Colonic mucosa (tissue), 4 donors: ENCODE measurements around the gene NOXA1. TPM values are rescaled to one million over a fixed set of nuclear protein-coding genes. Genes with fewer than 3 reads are reported as not detected.

Experiments
- DNase-seq: peaks from one replicate; pipeline ENCODE4 v3.0.0-alpha.2; 2020
- H3K27ac ChIP-seq: fragments of 200-600 bp; one replicate; pipeline ENCODE4 v1.8.0; 2021
- H3K27me3 ChIP-seq: fragments of 200-600 bp; one replicate; pipeline ENCODE4 v1.8.0; 2021
- H3K36me3 ChIP-seq: fragments of 200-600 bp; one replicate; pipeline ENCODE4 v1.8.0; 2021
- H3K4me1 ChIP-seq: fragments of 200-600 bp; one replicate; pipeline ENCODE4 v1.8.0; 2021; ENCODE audit warnings: mild to moderate bottlenecking
- H3K4me3 ChIP-seq: fragments of 200-600 bp; one replicate; pipeline ENCODE4 v1.8.0; 2021
- H3K9ac ChIP-seq, 2 donors: one replicate each; pipeline ENCODE4 v1.7.0; 2013; ENCODE audit warnings: control low read depth in 2 of 2, low read depth in 2 of 2, low read length in 2 of 2
- H3K9me3 ChIP-seq: fragments of 200-600 bp; one replicate; pipeline ENCODE4 v1.8.0; 2021
- intact Hi-C: fragments of 100-400 bp; cut with DNase I; formaldehyde crosslinking; loops from one replicate; pipeline ENCODE4 v1.14.1; 2022
- total RNA-seq, 2 donors: library from RNA; stranded (reverse); fragmentation: NEBNext Ultra II Directional in 1 of 2; extraction: Animal tissue kit (Norgen Biotek cat#: 25700) in 1 of 2; gene quantifications; one replicate each; pipeline ENCODE4 v1.2.1, GENCODE V29; 2021
- TF ChIP-seq, protein P1 (sequence below): fragments of 200-600 bp; IDR thresholded peaks from one replicate; pipeline ENCODE4 v1.8.0; 2022; ENCODE audit warnings: antibody characterized with exemption, mild to moderate bottlenecking
- donor health status: healthy.
- donor health status: DM: no; HTN: no; CAD: no.
- donor health status: DM: no; HTN: no; CAD: no.

Gene NOXA1
- total RNA-seq, 2 donors from 2014 or later, result 27.5 to 29.3 TPM

DNA sequence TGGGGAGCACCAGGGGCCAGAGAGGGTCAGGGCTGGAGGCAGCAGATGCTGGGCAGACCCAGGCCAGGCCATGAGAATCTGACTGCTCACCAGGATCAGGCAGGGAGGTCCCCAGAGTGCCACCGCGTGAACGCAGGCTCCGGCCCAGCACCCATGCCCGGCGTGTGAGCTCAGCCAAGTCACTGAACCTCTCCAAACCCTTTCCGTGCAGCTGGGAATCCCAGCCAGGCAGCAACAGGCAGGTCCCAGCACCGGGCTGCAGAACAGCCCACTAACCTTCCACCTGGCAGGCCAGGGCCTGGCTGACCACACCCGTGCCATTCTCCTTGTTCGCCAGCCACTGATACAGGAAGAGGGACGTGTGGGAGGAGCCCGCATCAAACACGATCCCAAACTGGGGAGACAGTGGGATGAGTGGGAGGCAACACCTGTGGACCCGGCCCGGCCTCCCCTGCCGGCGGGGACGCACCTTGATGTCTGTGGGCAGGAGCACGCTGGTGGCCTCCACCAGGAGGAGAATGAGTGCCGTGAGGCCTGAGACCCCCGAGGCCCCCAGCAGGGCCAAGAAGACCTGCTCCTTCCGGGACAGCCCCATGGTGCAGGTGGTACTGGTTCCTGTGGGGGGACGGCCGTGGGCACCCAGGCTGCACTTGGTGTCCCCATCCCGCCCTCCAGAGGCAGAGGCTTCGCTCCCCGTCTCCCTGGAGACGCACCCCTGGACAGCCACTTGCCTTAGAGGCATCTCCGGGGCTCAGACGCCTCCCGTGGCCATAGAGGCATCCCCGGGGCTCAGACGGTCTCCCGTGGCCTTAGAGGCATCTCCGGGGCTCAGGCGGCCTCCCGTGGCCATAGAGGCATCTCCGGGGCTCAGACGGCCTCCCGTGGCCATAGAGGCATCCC is 14.7 kb downstream of the NOXA1 start:
- DNase-seq, result no peak
- peak overlapping the region in 1 of 2 donors; percentile 63 for H3K9ac ChIP-seq
- no peaks in the 10 kb centered on the region for H3K9me3 ChIP-seq
- TF ChIP-seq, protein P1, sequence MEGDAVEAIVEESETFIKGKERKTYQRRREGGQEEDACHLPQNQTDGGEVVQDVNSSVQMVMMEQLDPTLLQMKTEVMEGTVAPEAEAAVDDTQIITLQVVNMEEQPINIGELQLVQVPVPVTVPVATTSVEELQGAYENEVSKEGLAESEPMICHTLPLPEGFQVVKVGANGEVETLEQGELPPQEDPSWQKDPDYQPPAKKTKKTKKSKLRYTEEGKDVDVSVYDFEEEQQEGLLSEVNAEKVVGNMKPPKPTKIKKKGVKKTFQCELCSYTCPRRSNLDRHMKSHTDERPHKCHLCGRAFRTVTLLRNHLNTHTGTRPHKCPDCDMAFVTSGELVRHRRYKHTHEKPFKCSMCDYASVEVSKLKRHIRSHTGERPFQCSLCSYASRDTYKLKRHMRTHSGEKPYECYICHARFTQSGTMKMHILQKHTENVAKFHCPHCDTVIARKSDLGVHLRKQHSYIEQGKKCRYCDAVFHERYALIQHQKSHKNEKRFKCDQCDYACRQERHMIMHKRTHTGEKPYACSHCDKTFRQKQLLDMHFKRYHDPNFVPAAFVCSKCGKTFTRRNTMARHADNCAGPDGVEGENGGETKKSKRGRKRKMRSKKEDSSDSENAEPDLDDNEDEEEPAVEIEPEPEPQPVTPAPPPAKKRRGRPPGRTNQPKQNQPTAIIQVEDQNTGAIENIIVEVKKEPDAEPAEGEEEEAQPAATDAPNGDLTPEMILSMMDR, result no peak
- intact Hi-C loops, result no loop called here
- H3K27me3 ChIP-seq, result no peaks in the 10 kb centered on the region
- peaks cover 16% of the 10 kb centered on the region for H3K4me1 ChIP-seq
- H3K27ac ChIP-seq, result peak overlapping the region; percentile 44
- no peaks in the 10 kb centered on the region for H3K36me3 ChIP-seq
- no peak overlapping the region for H3K4me3 ChIP-seq

DNA sequence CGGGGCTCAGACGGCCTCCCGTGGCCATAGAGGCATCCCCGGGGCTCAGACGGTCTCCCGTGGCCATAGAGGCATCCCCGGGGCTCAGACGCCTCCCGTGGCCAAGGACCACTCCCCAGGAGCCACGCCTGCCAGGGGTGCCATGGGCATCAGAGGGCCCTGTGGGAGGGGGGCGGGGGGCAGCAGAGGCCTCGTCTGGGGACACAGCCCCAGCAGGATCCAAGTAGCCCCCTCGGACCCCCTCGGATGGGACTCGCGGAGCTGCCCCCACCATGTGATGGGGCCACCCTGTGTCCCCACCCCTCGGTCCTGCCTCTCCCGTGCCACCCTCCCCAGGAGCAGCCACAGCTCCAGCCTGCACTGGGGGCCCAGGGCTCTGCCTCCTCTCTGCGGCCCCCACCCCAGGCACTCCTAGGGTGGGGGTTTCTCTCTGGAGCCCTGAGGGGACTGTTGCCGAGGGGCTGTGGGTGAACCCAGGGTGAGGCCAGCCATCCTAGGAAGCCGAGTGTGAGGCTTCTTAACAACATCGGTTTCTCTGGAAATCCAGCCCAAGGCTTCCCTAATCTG is 15.5 kb downstream of the NOXA1 start:
- no peak overlapping the region for H3K4me3 ChIP-seq
- no peak overlapping the region for H3K9ac ChIP-seq
- no peak overlapping the region for H3K27ac ChIP-seq
- peaks cover 16% of the 10 kb centered on the region for H3K4me1 ChIP-seq
- TF ChIP-seq, protein P1, result no peak
- no peaks in the 10 kb centered on the region for H3K27me3 ChIP-seq
- no peaks in the 10 kb centered on the region for H3K9me3 ChIP-seq
- DNase-seq, result no peak
- intact Hi-C loops, result no loop called here
- no peaks in the 10 kb centered on the region for H3K36me3 ChIP-seq

DNA sequence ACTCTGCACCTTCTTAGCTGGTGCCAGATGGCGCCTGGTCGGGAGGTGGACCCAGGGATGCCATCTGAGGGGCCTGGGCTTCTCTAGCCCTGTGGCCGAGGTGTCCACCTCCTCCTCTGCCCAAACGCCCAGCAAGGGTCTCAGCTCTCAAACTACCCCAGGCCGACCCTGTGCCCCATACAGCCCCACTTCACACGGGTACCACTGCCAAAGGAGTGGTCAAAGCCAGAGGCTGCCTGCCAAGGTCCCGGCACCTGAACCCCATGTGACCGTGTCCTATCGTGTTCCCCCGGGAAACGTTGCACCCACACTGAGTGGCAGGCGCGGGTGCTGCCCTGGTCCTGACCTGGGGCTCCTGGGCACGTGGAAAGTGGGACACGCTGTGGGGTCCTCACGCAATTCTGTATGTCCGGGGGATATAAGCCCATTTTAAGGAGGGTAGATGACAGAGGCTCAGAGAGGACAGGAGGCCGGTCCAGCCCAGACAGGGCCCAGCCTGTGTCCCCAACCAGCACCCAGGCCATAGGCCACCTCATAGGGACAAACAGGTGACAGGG is 16.0 kb downstream of the NOXA1 start:
- no peak overlapping the region for H3K4me3 ChIP-seq
- H3K27ac ChIP-seq, result no peak overlapping the region
- H3K36me3 ChIP-seq, result no peaks in the 10 kb centered on the region
- TF ChIP-seq, protein P1, result no peak
- no peaks in the 10 kb centered on the region for H3K9me3 ChIP-seq
- intact Hi-C loops, result no loop called here
- H3K27me3 ChIP-seq, result no peaks in the 10 kb centered on the region
- DNase-seq, result no peak
- H3K9ac ChIP-seq, result peak overlapping the region in 1 of 2 donors; percentile 50
- H3K4me1 ChIP-seq, result peaks cover 16% of the 10 kb centered on the region

DNA sequence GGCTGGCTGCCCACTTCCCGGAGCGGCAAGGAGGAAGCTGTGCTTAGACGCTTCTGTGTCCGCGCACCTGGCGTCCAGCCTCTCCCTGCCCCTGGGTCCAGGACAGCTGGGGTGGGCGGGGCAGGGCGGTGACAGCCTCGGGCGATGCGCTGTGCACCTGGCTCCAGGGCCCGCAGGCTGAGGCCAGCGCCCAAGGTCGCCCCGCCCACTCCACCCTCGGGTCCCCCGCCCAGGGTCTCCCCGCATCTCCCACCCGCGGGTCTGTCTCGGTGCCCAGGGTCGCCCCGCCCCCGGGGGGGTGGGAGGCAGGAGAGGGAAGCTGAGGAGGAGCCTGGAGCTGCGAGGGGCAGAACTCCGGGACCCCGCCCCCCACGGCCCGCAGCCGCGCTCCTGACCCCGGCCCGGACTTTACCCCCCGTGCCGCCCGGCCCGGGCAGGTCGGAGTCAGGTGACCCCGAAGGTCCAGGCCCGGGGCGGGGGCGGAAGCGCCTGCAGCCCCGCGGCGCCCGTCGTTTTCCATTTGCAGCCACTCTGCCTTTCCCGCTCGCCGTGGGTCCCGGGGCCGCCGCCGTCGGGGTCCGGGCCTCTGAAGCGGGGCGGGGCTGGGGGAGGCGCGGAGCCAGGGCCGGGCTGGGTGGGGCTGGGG is 18.2 kb downstream of the NOXA1 start, which contains the start of gene ENTPD8:
ENTPD8 (minus strand) TSS at position 69 of the 646 bp plus-strand sequence. CDS start 3,072 bp downstream, outside the sequence.
- H3K27ac ChIP-seq, result no peak within 1 kb of the TSS
- peak within 1 kb of the TSS; percentile 44 for H3K4me3 ChIP-seq
- no peaks in the 10 kb centered on the region for H3K27me3 ChIP-seq
- H3K4me1 ChIP-seq, result peaks cover 15% of the 10 kb centered on the region
- intact Hi-C loops, result no loop called here
- H3K9ac ChIP-seq, result no peak within 1 kb of the TSS
- TF ChIP-seq, protein P1, result no peak
- no peaks in the 10 kb centered on the region for H3K9me3 ChIP-seq
- no peaks in the 10 kb centered on the region for H3K36me3 ChIP-seq
- peak; percentile 88 for DNase-seq

DNA sequence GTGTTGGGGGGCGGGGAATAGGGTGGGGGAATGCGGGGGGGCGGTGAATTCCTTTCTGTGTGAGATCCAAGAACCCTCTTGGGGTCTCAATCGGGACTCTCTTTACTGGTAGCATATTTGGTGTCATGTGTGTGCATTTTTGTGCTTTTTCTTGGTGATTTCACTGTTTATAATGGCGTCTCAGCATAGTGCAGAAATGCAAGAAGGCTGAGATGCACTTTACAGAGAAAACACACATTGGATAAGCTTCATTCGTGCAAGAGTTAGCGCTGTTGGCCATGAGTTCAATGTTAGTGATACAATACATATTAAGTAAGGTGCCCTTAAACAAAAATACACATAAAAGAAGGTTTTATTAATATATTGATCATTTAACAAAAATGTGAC is 18.7 kb downstream of the NOXA1 start:
- Histone ChIP-seq H3K9ac (no peak overlapping the region), H3K27ac (no peak overlapping the region), H3K9me3 (no peaks in the 10 kb centered on the region), H3K36me3 (no peaks in the 10 kb centered on the region), H3K4me3 (peak overlapping the region; percentile 44), H3K4me1 (peaks cover 11% of the 10 kb centered on the region), H3K27me3 (no peaks in the 10 kb centered on the region)
- TF ChIP-seq, protein P1, result no peak
- intact Hi-C loops, result no loop called here
- DNase-seq, result no peak
